Natural killer cell (primary cell): ENCODE results near the gene TDO2. TPM values are rescaled to one million over a fixed set of nuclear protein-coding genes. Genes with fewer than 3 reads are reported as not detected.

Experiments used
- ATAC-seq, 3 donors: fragments of 150-1000 bp in 2 of 3; fragments of 200-7000 bp in 1 of 3; cut with Tn5 transposase; 1 replicate in 1 of 3; 2 replicates in 2 of 3; pipeline ENCODE4 v1.10.0; 2021; ENCODE audit warnings: mild to moderate bottlenecking in 2 of 3, moderate library complexity in 2 of 3
- DNase-seq, 2 donors: peaks; one replicate each; pipeline versions ENCODE4 v3.0.0 to v3.0.0-alpha.2; 2013 to 2021; ENCODE audit warnings: mixed read lengths in 1 of 2
- H3K27ac ChIP-seq: one replicate; pipeline ENCODE4 v1.5.1; 2013; ENCODE audit warnings: mild to moderate bottlenecking, low read length
- H3K27me3 ChIP-seq: one replicate; pipeline ENCODE4 v1.6.1; 2013; ENCODE audit warnings: low read length; ENCODE audit not compliant: control insufficient read depth, insufficient read depth
- H3K36me3 ChIP-seq: one replicate; pipeline ENCODE4 v1.6.1; 2013; ENCODE audit warnings: low read length; ENCODE audit not compliant: control insufficient read depth, insufficient read depth
- H3K4me1 ChIP-seq: one replicate; pipeline ENCODE4 v1.6.1; 2013; ENCODE audit warnings: low read length; ENCODE audit not compliant: control insufficient read depth, insufficient read depth
- H3K4me3 ChIP-seq: one replicate; pipeline ENCODE4 v1.5.1; 2013; ENCODE audit warnings: low read length
- H3K9me3 ChIP-seq: one replicate; pipeline ENCODE4 v1.6.1; 2013; ENCODE audit warnings: low read length; ENCODE audit not compliant: control insufficient read depth, insufficient read depth
- H3K27ac Mint-ChIP-seq, 2 donors: one replicate each; pipeline ENCODE4 v1.8.0; 2022; ENCODE audit warnings: mild to moderate bottlenecking in 2 of 2, mixed read lengths in 2 of 2, moderate library complexity in 1 of 2
- H3K27me3 Mint-ChIP-seq, 2 donors: one replicate each; pipeline ENCODE4 v1.8.0; 2022; ENCODE audit warnings: low read depth in 2 of 2, mixed read lengths in 2 of 2
- H3K36me3 Mint-ChIP-seq: one replicate; pipeline ENCODE4 v1.8.0; 2022; ENCODE audit warnings: mixed read lengths
- H3K4me1 Mint-ChIP-seq, 2 donors: one replicate each; pipeline ENCODE4 v1.8.0; 2022; ENCODE audit warnings: mixed read lengths in 2 of 2
- H3K4me3 Mint-ChIP-seq: one replicate; pipeline ENCODE4 v1.8.0; 2022; ENCODE audit warnings: mild to moderate bottlenecking, moderate library complexity, mixed read lengths
- H3K9me3 Mint-ChIP-seq, 2 donors: one replicate each; pipeline ENCODE4 v1.8.0; 2022; ENCODE audit warnings: mixed read lengths in 2 of 2
- WGBS: methylation state at CpG from one replicate; pipeline ENCODE4 v1.1.7; 2013; ENCODE audit warnings: missing lambda C conversion rate; ENCODE audit not compliant: insufficient coverage; 5-methylcytosine and 5-hydroxymethylcytosine counted together
- intact Hi-C: fragments of 100-400 bp; cut with micrococcal nuclease; formaldehyde crosslinking; loops from one replicate; pipeline ENCODE4 v1.14.2; 2022
- total RNA-seq, 4 donors: library from RNA; stranded (reverse); fragments of 120-200 nt in 1 of 4; gene quantifications; one replicate each; pipeline versions ENCODE4 v1.2.3 to v1.2.4, GENCODE V29; 2013 to 2022
- TF ChIP-seq, protein P1 (sequence below): fragments of 200-600 bp; IDR thresholded peaks from one replicate; pipeline ENCODE4 v1.8.0; 2022; ENCODE audit warnings: antibody characterized with exemption

The TDO2 gene
- total RNA-seq, 3 donors from 2014 or later (not counting 1 experiment from before 2014, with no cell fraction given), result not detected

DNA sequence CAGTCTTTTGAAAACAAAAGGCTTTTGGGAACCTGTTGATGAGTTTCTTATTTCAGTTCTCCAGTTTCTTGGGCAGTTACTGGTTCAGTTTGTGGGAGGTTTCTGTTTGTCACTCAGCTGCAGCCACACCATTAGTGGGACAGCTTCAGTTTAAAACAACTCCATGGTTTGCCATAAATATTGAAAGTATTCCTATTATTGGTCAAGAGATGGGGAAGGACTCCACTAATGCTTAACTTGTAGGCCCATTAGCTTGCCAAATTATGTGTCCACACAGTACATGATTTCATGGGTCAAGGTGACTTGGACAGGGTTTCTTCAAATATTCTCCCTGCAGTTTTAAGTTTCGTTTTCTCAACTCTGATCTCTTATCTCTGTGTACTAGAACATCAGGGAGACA, 21.9 kb upstream of the TDO2 start:
- no peaks in the 10 kb centered on the region for H3K36me3 ChIP-seq
- Mint-ChIP-seq H3K4me3 (no peak overlapping the region), H3K27me3 (no peaks in the 10 kb centered on the region), H3K9me3 (peaks cover 0 to 3% of the 10 kb centered on the region in 2 donors), H3K4me1 (no peaks in the 10 kb centered on the region), H3K36me3 (no peaks in the 10 kb centered on the region), H3K27ac (no peak overlapping the region)
- H3K27me3 ChIP-seq, result no peaks in the 10 kb centered on the region
- DNase-seq (no peak), ATAC-seq (no peak)
- H3K4me3 ChIP-seq, result no peak overlapping the region
- no peaks in the 10 kb centered on the region for H3K9me3 ChIP-seq
- no peak overlapping the region for H3K27ac ChIP-seq
- no peaks in the 10 kb centered on the region for H3K4me1 ChIP-seq
- intact Hi-C loops, result no loop called here
- WGBS, result 43% methylated on average over 1 of the region's 1 CpG
- TF ChIP-seq, protein P1, sequence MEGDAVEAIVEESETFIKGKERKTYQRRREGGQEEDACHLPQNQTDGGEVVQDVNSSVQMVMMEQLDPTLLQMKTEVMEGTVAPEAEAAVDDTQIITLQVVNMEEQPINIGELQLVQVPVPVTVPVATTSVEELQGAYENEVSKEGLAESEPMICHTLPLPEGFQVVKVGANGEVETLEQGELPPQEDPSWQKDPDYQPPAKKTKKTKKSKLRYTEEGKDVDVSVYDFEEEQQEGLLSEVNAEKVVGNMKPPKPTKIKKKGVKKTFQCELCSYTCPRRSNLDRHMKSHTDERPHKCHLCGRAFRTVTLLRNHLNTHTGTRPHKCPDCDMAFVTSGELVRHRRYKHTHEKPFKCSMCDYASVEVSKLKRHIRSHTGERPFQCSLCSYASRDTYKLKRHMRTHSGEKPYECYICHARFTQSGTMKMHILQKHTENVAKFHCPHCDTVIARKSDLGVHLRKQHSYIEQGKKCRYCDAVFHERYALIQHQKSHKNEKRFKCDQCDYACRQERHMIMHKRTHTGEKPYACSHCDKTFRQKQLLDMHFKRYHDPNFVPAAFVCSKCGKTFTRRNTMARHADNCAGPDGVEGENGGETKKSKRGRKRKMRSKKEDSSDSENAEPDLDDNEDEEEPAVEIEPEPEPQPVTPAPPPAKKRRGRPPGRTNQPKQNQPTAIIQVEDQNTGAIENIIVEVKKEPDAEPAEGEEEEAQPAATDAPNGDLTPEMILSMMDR, result no peak

GRCh38 chr4:155883895-155884294, 19.6 kb upstream of the TDO2 start:
- no peak overlapping the region for H3K27ac ChIP-seq
- H3K4me3 Mint-ChIP-seq, result no peak overlapping the region
- H3K36me3 ChIP-seq, result no peaks in the 10 kb centered on the region
- no peaks in the 10 kb centered on the region for H3K4me1 Mint-ChIP-seq
- intact Hi-C loops, result no loop called here
- H3K27me3 ChIP-seq, result no peaks in the 10 kb centered on the region
- H3K4me3 ChIP-seq, result no peak overlapping the region
- H3K4me1 ChIP-seq, result no peaks in the 10 kb centered on the region
- TF ChIP-seq, protein P1, result no peak
- DNase-seq (no peak), ATAC-seq (no peak)
- H3K9me3 Mint-ChIP-seq, result peaks cover 0 to 3% of the 10 kb centered on the region in 2 donors
- no peak overlapping the region for H3K27ac Mint-ChIP-seq
- H3K36me3 Mint-ChIP-seq, result no peaks in the 10 kb centered on the region
- H3K27me3 Mint-ChIP-seq, result no peaks in the 10 kb centered on the region
- H3K9me3 ChIP-seq, result no peaks in the 10 kb centered on the region
- WGBS, result 73% methylated on average over 3 of the region's 3 CpGs

DNA sequence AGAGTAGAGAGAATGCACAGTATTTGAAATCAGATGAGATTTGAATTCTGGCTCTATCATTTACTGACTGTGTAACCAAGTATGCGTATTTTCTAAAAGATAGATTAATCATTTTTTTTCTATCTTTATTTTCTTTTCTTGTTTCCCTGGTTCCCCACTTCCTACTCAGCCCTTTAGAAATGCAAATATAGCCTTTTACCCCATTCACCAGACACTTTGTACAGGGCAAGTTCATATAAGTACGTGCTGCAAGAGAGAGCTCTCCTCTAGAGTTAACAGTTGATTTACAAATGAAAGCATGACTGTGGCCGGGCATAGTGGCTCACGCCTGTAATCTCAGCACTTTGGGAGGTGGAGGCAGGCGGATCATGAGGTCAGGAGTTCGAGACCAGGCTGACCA, 17.8 kb upstream of the TDO2 start:
- Mint-ChIP-seq H3K4me3 (no peak overlapping the region), H3K9me3 (peaks cover under 1 to 5% of the 10 kb centered on the region in 2 donors), H3K4me1 (no peaks in the 10 kb centered on the region), H3K36me3 (no peaks in the 10 kb centered on the region), H3K27me3 (peaks cover 0 to under 1% of the 10 kb centered on the region in 2 donors), H3K27ac (no peak overlapping the region)
- TF ChIP-seq, protein P1, result no peak
- ATAC-seq (no peak), DNase-seq (no peak)
- intact Hi-C loops, result no loop called here
- Histone ChIP-seq H3K27ac (no peak overlapping the region), H3K36me3 (no peaks in the 10 kb centered on the region), H3K4me1 (no peaks in the 10 kb centered on the region), H3K9me3 (no peaks in the 10 kb centered on the region), H3K4me3 (no peak overlapping the region), H3K27me3 (no peaks in the 10 kb centered on the region)
- WGBS, result 68% methylated on average over 5 of the region's 6 CpGs

- Histone ChIP-seq H3K9me3 (no peaks in the 10 kb centered on the region), H3K4me3 (no peak overlapping the region), H3K27me3 (no peaks in the 10 kb centered on the region), H3K27ac (no peak overlapping the region), H3K4me1 (no peaks in the 10 kb centered on the region), H3K36me3 (no peaks in the 10 kb centered on the region)
- H3K27ac Mint-ChIP-seq, result no peak overlapping the region
- no CpG with 5 or more reads among the region's 1 CpG for WGBS
- no peaks in the 10 kb centered on the region for H3K4me1 Mint-ChIP-seq
- no peak overlapping the region for H3K4me3 Mint-ChIP-seq
- peaks cover 0 to 3% of the 10 kb centered on the region in 2 donors for H3K27me3 Mint-ChIP-seq
- intact Hi-C loops, result no loop called here
- TF ChIP-seq, protein P1, result no peak
- DNase-seq, result no peak
- H3K36me3 Mint-ChIP-seq, result no peaks in the 10 kb centered on the region
- H3K9me3 Mint-ChIP-seq, result peaks cover 3 to 10% of the 10 kb centered on the region in 2 donors
- ATAC-seq, result no peak
These were observed 16.5 kb upstream of the TDO2 start for GRCh38 chr4:155887045-155887444.
